CMK (cell line): Measurements from ENCODE around the gene RALB.
"Not testable (repeated sequence)": the region's sequence is repeated elsewhere in the genome, so short reads cannot be mapped to it uniquely, and the experiment has no call there.

Experiments used
- DNase-seq: peaks from one replicate; pipeline ENCODE4 v3.0.0-alpha.2; 2010; ENCODE audit warnings: low read depth

RALB gene

GRCh38 chr2:120243211-120243610, 9.4 kb upstream of the RALB start:
- DNase-seq, result no peak

- no peak for DNase-seq
These were observed 8.6 kb upstream of the RALB start for GRCh38 chr2:120243875-120244553.

GRCh38 chr2:120244656-120245519, 7.8 kb upstream of the RALB start:
- DNase-seq, result no peak

GRCh38 chr2:120245520-120246332, 6.9 kb upstream of the RALB start:
- DNase-seq, result no peak

GRCh38 chr2:120246546-120247300, 5.9 kb upstream of the RALB start:
- DNase-seq, result no peak

GRCh38 chr2:120247851-120248250, 4.8 kb upstream of the RALB start:
- no peak for DNase-seq

- no peak for DNase-seq
These were observed 2.0 kb upstream of the RALB start for GRCh38 chr2:120250640-120251039.

GRCh38 chr2:120251078-120251477, 1.6 kb upstream of the RALB start:
- DNase-seq, result no peak

- no peak for DNase-seq
These were observed 800 bp upstream of the RALB start for GRCh38 chr2:120251880-120252224.

GRCh38 chr2:120253021-120253882, 600 bp downstream of the RALB start:
- peak; percentile 65 for DNase-seq

GRCh38 chr2:120254178-120254577, 1.5 kb downstream of the RALB start:
- no peak for DNase-seq

GRCh38 chr2:120255071-120255470, 2.4 kb downstream of the RALB start:
- DNase-seq, result no peak

GRCh38 chr2:120255986-120256650, 3.5 kb downstream of the RALB start:
- DNase-seq, result no peak

GRCh38 chr2:120256651-120257000, 4.0 kb downstream of the RALB start:
- no peak for DNase-seq

GRCh38 chr2:120257522-120257921, 4.9 kb downstream of the RALB start:
- peak; percentile 44 for DNase-seq

GRCh38 chr2:120258196-120258595, 5.5 kb downstream of the RALB start:
- no peak for DNase-seq

GRCh38 chr2:120259939-120260338, 7.3 kb downstream of the RALB start:
- DNase-seq, result not testable (repeated sequence)

GRCh38 chr2:120260736-120261135, 8.1 kb downstream of the RALB start:
- no peak for DNase-seq

GRCh38 chr2:120261387-120262006, 8.8 kb downstream of the RALB start:
- DNase-seq, result no peak

- no peak for DNase-seq
These were observed 9.5 kb downstream of the RALB start for GRCh38 chr2:120262150-120262549.
